Left lung (tissue), 10 donors: ENCODE results near the gene GRIA4. TPM values are rescaled to one million over a fixed set of nuclear protein-coding genes. Genes with fewer than 3 reads are reported as not detected.

ENCODE experiments used
- ATAC-seq: fragments of 200-7000 bp; cut with Tn5 transposase; one replicate; pipeline ENCODE4 v1.9.1; 2020; ENCODE audit warnings: moderate library complexity
- DNase-seq, 4 donors: peaks; one replicate each; pipeline ENCODE4 v3.0.0-alpha.2; 2013 to 2020
- H3K27ac ChIP-seq, 2 donors: fragments of 200-600 bp; sonication (generic) in 1 of 2; one replicate each; pipeline versions ENCODE4 v1.5.0 to v1.8.0; 2020 to 2021
- H3K27me3 ChIP-seq, 2 donors: fragments of 200-600 bp; sonication (generic) in 1 of 2; one replicate each; pipeline versions ENCODE4 v1.5.0 to v1.8.0; 2020 to 2021
- H3K36me3 ChIP-seq, 2 donors: fragments of 200-600 bp; sonication (generic) in 1 of 2; one replicate each; pipeline versions ENCODE4 v1.5.0 to v1.8.0; 2020 to 2021
- H3K4me1 ChIP-seq, 2 donors: fragments of 200-600 bp; one replicate each; pipeline ENCODE4 v1.8.0; 2021
- H3K4me3 ChIP-seq, 2 donors: fragments of 200-600 bp; sonication (generic) in 1 of 2; one replicate each; pipeline versions ENCODE4 v1.5.0 to v1.8.0; 2020 to 2021; ENCODE audit warnings: mild to moderate bottlenecking in 1 of 2
- H3K9me3 ChIP-seq, 2 donors: fragments of 200-600 bp; sonication (generic) in 1 of 2; one replicate each; pipeline versions ENCODE4 v1.5.0 to v1.8.0; 2020 to 2021
- CTCF ChIP-seq, 2 donors: fragments of 200-600 bp; sonication (generic) in 1 of 2; IDR thresholded peaks; one replicate each; pipeline versions ENCODE4 v1.5.0 to v1.8.0; 2021; ENCODE audit warnings: antibody characterized with exemption in 2 of 2
- intact Hi-C, 2 donors: fragments of 100-400 bp; cut with DNase I; formaldehyde crosslinking; loops; one replicate each; pipeline versions ENCODE4 v1.11.2 to v1.14.2; 2022
- polyA plus RNA-seq, 6 donors: library from polyadenylated mRNA; unstranded; fragments of 120-200 nt; gene quantifications; one replicate each; pipeline ENCODE4 v1.2.1, GENCODE V29; 2013; ENCODE audit not compliant: insufficient read length in 6 of 6
- total RNA-seq, 2 donors: library from RNA; stranded (reverse); fragmentation: NEBNext Ultra II Directional; extraction: Animal tissue kit (Norgen Biotek cat#: 25700); gene quantifications; one replicate each; pipeline ENCODE4 v1.2.1, GENCODE V29; 2021
- donor health status: DM: no; HTN: yes; CAD: no.
- donor health status: DM: no; HTN: no; CAD: no.

Gene GRIA4
- total and polyA plus RNA-seq, 8 donors = 0.27 to 0.98 (median 0.63) TPM; not detected in 2

GRCh38 chr11:105979997-105980703, 370.3 kb downstream of the GRIA4 start:
- DNase-seq (no peak), ATAC-seq (no peak)
- no peak overlapping the region for H3K27ac ChIP-seq
- no peak for TF ChIP-seq CTCF (IDR thresholded peaks at IDR 0.05)
- no peaks in the 10 kb centered on the region for H3K9me3 ChIP-seq
- H3K4me3 ChIP-seq = no peak overlapping the region
- no peaks in the 10 kb centered on the region for H3K4me1 ChIP-seq
- H3K36me3 ChIP-seq = no peaks in the 10 kb centered on the region
- intact Hi-C loops = no loop called here
- H3K27me3 ChIP-seq = no peaks in the 10 kb centered on the region

- no peak for TF ChIP-seq CTCF (IDR thresholded peaks at IDR 0.05)
- ATAC-seq (peak; percentile 55), DNase-seq (peak in 1 of 4 donors; percentile 4)
- Histone ChIP-seq H3K36me3 (no peaks in the 10 kb centered on the region), H3K4me1 (no peaks in the 10 kb centered on the region), H3K4me3 (no peak overlapping the region), H3K9me3 (no peaks in the 10 kb centered on the region), H3K27me3 (no peaks in the 10 kb centered on the region), H3K27ac (no peak overlapping the region)
- intact Hi-C loops = no loop called here
Measured at GRCh38 chr11:105986554-105986953, 376.7 kb downstream of the GRIA4 start.

GRCh38 chr11:105988197-105988596, 378.3 kb downstream of the GRIA4 start:
- intact Hi-C loops = no loop called here
- H3K4me3 ChIP-seq = no peak overlapping the region
- no peaks in the 10 kb centered on the region for H3K36me3 ChIP-seq
- no peak for DNase-seq
- no peak overlapping the region for H3K27ac ChIP-seq
- ATAC-seq = no peak
- H3K4me1 ChIP-seq = no peaks in the 10 kb centered on the region
- no peaks in the 10 kb centered on the region for H3K27me3 ChIP-seq
- no peak for TF ChIP-seq CTCF (IDR thresholded peaks at IDR 0.05)
- peaks cover 0 to 5% of the 10 kb centered on the region in 2 donors for H3K9me3 ChIP-seq

- intact Hi-C loops = no loop called here
- no peaks in the 10 kb centered on the region for H3K27me3 ChIP-seq
- DNase-seq (no peak), ATAC-seq (no peak)
- no peak for TF ChIP-seq CTCF (IDR thresholded peaks at IDR 0.05)
- H3K4me3 ChIP-seq = no peak overlapping the region
- H3K4me1 ChIP-seq = no peaks in the 10 kb centered on the region
- no peak overlapping the region for H3K27ac ChIP-seq
- peaks cover 0 to 12% of the 10 kb centered on the region in 2 donors for H3K9me3 ChIP-seq
- peaks cover 0 to 5% of the 10 kb centered on the region in 2 donors for H3K36me3 ChIP-seq
Measured at GRCh38 chr11:105989124-105989523, 379.3 kb downstream of the GRIA4 start.

GRCh38 chr11:105991888-105992287, 382.0 kb downstream of the GRIA4 start:
- peaks cover 0 to 22% of the 10 kb centered on the region in 2 donors for H3K36me3 ChIP-seq
- H3K4me1 ChIP-seq = no peaks in the 10 kb centered on the region
- intact Hi-C loops = no loop called here
- H3K27ac ChIP-seq = no peak overlapping the region
- ATAC-seq = no peak
- H3K27me3 ChIP-seq = no peaks in the 10 kb centered on the region
- no peak for DNase-seq
- peaks cover 0 to 14% of the 10 kb centered on the region in 2 donors for H3K9me3 ChIP-seq
- H3K4me3 ChIP-seq = no peak overlapping the region
- no peak for TF ChIP-seq CTCF (IDR thresholded peaks at IDR 0.05)
